ENCODE results near the gene SGPL1.

SGPL1 gene

DNA sequence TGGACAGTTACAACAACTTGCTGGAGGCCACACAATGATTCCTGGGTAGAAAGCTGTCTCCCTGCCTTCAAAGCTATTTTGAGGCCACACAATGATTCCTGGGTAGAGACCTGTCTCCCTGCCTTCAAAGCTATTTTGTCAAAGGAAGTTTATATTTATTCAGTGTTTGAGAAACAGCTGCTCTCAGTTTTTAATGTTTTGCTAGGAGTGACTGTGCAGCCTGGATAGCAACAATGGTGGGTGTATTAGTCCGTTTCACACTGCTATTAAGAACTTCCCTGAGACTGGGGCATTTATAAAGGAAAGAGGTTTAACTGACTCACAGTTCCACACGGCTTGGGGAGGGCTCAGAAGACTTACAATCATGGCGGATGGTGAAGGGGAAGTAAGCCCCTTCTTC is 3.9 kb upstream of the SGPL1 start:
- no peak for DNase-seq (ENCODE audit: low read depth)

DNA sequence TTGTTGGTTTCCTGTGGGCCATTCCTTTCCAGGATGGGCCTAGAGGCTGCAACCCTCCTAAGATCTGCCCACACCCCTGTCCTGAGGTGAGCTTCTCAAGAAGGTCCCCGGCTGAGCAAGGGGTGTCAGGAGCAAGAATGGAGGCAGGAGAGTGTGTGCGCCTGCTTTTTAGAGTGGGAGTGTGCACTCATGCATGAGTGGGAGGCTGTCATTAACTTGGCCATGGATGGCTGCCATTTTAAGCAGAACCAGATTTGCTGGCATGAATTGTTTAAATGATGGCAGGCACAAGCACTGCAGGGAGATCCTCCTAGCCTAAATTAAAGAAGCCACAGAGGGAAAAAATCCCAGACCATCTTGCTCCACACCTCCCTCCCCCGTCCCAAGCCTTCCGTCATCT is 2.9 kb upstream of the SGPL1 start:
- no peak for DNase-seq (ENCODE audit: low read depth)

DNA sequence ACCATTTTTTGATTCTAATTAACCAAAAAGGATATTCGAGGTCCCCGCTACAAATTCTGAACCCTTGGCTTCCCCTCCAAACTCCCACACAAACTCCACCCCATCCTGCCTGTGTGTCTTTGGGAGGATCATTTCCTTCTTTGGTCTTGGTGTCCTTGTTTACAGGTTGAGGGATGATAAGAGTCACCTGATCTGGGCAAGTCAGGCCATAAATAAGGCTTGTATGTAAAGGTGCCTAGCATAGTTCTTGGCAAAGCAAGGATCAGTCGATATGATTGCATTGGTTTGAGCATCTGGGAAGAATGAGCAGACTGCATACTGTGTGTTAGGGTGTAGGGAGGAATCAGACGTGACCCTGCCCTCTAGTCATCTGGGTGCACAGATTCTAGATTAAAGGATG is 1.6 kb upstream of the SGPL1 start:
- no peak for DNase-seq (ENCODE audit: low read depth)

DNA sequence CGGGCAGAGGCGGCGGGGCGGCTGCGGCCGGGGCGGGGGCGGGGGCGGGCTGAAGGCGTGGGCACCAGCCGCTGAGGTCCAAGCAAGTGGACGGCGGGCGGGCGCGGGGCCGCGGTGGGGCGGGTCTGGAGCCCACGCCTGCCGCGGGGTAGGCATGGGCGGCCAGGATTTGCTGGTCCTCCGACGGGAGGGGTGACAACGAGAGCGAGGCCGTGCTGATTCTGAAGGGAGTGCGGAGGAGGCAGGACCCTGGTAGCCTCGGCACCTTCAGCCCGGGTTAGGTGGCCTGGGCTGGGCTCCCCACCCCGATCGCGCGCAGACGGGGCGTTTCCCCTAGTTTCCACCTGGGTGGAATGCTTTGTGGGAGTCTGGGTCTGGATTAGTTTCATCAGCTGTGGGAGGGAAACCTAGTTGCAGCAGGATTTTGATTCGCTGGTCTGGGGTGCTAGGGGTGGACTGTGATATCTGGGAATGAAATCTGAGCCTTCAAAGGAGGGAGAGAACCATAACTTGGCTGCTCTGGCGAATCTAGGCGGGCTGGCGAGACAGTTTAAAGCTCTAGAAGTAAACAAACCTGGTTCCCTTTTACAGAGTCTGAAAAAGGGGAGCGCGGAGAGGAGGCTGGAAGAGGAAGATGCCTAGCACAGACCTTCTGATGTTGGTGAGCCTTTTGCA is 609 bp downstream of the SGPL1 start:
- DNase-seq (ENCODE audit: low read depth) = peak; percentile 17

DNA sequence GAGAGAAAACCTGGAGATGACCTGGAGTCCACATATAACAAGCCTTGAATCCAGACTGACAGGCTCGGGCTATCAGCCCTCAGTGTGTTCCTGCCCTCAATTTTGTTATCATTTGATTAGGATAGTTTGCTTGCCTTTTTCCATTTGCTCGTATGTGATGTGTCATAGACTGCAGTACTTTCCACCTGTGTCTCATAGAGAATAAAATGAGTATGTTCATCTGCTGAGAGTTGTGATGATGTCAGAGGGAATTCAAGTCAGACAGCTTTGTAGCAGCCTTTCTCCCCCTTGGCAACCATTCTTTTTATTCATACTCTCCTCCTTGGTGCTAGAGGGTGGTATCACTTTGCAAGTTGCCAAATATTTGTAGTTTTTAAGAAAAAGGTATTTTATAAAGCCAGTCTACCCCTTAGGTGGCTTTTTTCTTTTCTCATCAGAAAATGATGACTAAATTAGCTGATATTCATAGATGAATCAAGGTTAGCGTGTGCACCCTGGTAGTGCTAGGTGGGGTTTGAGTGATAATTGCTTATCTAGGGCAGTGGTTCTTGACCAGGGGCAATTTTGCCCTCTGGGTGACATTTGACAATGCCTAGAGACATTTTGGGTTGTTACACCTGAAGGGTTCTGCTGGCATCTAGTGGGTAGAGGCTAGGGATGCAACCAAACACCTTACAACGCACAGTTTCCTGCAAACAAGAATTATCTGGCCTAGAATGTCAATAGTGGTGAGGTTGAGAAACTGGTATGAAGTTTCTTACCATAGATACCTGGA is 5.4 kb downstream of the SGPL1 start:
- DNase-seq (ENCODE audit: low read depth) = no peak

DNA sequence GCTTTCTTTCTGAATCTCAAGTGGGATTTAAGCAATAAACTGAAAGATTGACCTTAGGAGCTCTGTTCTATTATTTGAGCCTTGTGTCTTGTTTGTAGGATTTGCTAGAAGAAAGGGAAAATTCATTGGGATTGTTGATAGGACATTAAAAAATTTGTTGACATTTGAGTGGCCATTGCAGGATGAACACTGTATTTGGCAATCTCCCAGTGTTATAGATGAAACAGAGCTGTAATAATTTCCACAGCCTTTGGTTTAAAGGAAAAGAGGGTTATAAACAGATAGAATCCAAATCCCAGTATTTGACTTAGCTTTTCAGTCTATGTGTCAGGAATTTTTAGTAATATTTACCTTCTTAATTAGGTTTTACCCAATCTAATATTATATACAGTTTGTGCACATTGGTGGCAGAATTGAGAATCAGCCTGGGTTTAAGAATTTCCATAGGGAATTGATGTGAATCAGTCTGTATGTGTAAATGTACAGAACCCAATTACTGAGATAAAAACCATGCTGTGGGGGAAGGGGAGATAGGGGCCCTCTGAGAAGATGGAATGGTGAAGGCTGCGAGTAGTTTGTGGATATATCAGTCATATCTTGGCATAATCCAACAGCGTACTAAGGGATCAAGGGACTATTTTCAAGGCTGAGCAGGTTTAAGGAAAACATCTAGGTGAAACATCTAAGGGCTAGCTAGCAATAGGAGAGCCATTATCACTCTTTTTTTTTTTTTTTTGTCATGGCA is 6.5 kb downstream of the SGPL1 start:
- DNase-seq (ENCODE audit: low read depth) = no peak

DNA sequence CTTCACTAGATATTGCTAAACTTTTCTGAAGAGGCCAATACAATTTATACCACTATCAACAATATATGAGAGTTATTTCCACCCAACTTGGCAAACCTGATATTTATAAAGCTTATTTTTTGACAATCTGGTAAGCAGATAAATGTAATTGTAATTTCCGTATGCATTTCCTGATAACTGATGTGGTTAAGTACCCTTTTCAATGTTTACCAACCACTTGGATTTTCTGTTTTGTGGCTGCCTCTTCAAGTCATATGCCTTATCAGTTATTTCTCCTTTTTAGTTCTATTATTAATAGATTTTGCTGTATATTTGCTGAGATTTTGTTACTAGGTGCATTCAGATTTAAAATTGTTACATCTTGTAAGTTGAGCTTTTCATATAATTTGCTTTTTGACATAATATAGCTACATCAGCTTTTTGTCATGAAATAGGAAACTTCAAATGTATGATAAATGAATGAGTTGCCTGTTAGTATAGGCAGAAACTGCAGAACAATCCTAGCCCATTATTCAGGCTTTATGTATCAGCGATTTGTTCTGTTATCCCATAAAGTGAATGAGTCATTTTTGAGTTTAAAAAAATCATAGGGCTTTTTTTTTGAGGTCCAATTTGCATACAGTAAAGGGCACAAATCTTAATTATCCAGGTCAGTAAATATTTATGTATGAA is 11.5 kb downstream of the SGPL1 start:
- DNase-seq (ENCODE audit: low read depth) = no peak

DNA sequence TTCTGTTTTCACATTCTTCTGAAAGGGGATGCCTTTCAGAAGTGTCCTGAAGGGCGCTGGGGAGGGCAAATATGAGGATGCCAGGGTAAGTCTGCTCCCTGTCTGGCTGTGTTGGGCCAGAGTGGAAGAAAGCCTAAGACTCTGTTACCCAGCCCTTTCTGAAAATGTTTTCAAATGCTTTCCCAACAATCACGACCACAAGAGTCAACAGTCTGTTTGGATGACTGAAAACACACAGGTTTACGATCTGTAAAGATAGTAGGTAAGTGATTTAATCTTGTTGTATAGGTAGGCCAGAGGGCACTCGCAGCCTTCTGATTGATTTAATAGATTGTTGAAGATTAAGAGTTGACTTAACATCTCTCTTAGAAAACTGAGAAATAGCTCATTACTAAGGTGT is 13.2 kb downstream of the SGPL1 start:
- DNase-seq (ENCODE audit: low read depth) = no peak

DNA sequence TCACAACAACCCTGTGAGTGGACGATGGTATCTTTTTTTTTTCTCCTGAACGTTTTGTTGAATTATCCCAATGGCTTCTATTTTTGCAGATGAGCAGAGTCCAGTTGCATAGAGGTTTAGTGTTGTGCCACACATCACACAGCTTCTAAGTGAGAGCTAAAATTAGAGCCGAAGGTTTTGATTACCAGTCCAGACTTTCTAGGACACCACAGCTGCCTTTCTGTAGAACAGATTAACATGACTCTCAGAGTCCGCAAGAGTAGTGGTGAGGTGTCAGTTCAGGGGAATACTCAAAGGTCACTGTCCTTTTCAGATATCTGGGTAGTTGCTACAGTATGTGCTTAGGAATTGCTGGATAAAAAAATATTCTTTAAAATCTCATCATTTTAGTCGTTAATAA is 13.8 kb downstream of the SGPL1 start:
- DNase-seq (ENCODE audit: low read depth) = no peak

DNA sequence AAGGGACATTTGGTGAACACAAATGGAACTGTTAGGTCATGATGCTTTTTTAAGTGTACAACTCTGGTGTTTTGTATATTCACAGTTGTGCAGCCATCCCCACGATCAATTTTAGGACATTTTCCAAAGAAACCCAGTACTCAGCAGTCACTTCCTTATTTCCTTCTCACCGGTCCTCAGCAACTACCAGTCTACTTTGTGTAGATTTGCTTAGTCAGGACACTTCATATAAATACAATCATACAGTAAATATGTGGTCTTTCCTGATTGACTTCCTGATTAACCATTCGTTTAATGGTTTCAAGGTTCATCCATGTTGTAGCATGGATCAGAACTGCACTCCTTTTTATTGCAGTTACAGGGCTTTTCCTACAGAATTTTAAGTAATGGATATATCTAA is 14.4 kb downstream of the SGPL1 start:
- DNase-seq (ENCODE audit: low read depth) = no peak

DNA sequence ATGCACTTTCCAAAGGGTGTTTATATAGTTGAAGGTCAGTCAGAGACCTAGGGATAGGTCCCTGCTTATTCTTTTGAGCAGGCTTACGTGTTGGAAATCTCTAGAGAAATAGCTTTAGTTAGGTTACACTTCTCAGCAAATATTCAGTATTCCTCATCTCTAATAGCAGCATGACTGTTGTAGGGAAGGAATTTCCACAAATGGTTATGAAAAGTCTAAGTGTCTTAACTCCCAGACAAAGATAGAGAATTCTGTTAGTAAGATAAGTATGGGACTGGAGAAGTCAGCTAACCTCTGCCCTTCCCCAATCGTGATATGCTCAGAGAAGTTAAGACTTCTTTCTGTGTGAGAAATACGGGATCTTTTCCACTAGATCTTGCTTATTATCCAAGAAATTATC is 16.5 kb downstream of the SGPL1 start:
- no peak for DNase-seq (ENCODE audit: low read depth)

DNA sequence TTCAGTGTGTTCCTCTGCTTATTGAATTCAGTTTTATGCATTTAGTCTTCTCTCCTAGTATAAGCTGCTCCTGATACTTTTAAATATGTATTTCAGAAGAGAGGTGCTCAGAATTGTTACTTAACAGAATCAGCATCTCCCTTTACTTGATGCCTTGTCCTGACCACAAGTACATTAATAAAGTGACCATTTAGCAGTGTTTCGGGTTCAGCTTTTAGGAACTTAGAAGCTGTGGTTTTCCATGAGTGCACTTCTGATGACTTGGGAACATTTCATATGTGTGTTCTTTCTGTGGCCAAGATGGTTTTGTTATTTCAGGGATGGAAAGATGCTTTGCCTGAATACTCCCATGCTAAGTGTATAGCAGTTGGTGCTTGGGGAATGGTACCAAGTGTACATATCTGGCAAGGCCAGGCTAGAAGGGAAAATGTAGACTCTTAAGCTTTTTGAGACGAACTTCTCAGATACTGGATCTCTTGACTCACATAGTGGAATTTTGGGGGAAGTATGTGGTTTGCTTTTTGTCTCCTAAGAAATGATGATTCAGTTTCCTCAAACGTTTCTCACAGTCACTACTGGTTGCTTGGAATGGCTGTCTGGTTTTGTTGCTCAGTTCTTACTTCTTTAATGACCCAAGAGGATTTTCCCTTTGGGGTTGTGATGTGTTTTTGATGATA is 17.2 kb downstream of the SGPL1 start:
- DNase-seq (ENCODE audit: low read depth) = no peak

DNA sequence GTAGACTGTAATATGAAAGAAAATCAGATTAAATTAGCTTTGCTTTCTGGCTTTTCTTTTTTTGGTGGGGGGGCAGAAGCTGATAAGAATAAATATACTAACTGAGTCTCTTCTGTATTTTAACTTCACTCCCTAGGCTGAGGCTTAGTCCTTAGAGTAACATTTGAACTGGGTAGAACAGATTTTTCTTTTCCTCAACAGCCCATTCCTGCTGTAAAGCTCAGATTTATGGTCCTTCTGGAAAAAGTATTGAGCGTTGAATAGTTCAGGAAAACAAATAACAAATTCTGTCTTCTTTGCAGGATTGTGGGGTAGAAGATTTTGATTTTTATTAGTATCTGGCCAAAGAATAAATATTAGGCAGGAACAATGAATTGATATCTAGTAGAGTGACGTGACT is 17.9 kb downstream of the SGPL1 start:
- no peak for DNase-seq (ENCODE audit: low read depth)

DNA sequence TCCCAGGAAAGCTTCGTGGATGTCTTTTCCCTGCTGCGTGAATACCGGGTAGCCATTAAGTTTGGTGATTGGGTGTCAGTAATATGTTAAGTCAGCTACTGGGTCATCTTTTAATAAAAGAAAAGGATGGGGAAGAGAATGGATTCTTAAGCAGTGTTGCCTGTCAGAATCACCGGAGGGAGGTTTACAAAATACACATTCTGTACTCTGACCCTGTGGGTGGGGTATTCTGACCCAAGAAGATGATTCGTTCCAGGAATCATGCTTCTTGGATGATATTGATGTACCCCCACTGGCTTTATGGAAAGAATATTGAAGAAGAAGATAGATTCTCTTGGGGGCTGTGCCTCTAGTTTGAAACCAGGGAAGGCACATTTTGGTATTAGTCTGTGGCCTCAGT is 18.3 kb downstream of the SGPL1 start:
- DNase-seq (ENCODE audit: low read depth) = no peak

DNA sequence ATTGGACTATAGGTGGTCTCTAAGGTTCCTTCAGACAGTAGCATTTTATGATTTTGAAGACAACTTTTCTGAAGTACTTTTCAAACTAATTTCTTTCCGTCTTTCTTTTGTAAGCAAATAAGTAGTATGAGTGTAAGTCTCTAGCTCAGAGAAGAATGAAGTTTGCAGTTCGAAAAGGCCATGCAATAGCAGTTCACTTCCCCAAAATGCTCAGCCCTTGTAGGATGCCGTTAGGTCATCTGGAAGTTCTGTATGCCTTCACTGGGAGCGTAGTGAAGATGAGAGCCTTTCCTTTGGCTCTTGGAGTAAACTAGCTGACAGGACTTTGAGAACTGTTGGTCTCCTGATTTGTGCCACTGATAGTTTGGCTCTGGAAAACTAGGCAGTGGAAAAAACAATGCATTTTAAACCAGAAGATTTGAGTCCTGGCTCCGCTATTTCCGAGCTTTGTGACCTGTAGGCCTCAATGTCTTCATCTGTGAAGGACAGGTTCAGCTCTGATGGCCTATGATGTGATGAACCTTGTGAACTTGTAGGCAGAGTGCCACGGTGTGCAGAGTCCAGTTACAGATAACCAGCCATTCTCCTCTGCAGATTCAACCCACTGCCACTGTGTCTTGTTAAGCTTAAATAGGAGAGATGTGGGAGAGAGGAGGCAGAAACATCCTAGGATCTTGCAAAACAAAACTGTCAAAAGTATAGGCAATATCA is 18.8 kb downstream of the SGPL1 start:
- no peak for DNase-seq (ENCODE audit: low read depth)

DNA sequence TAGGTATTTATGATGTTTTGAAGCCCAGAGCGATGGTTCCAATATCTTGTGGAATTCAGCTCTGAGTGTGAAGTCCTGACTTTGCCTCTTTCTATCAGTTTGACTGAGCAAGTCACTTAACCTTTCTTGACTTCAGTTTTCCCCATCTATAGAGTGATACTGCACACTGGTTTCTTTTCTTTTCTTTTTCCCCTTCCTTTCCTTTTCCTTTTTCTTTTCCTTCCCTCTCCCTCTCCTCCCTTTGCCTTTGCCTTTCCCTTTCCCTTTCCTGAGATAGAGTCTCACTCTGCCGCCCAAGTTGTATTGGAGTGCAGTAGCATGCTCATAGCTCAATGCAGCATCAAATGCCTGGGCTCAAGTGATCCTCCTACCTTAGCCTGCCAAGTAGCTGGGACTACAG is 20.6 kb downstream of the SGPL1 start:
- no peak for DNase-seq (ENCODE audit: low read depth)

DNA sequence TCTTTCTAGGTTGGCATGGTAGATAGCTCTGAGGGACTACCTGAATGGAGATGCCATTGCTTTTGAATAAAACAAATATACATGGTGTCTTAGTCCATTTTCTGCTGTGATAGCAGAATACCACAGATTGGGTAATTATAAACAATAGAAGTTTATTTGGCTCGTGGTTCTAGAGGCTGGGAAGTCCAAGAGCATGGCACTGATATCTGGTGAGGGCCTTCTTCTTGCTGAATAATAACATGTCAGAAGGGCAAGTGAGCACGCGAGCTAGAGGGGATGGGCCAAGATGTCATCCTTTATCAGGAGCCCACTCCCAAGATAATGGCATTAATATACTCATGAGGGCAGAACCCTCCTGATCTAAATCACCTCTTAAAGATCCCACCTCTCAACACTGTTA is 21.9 kb downstream of the SGPL1 start:
- no peak for DNase-seq (ENCODE audit: low read depth)

DNA sequence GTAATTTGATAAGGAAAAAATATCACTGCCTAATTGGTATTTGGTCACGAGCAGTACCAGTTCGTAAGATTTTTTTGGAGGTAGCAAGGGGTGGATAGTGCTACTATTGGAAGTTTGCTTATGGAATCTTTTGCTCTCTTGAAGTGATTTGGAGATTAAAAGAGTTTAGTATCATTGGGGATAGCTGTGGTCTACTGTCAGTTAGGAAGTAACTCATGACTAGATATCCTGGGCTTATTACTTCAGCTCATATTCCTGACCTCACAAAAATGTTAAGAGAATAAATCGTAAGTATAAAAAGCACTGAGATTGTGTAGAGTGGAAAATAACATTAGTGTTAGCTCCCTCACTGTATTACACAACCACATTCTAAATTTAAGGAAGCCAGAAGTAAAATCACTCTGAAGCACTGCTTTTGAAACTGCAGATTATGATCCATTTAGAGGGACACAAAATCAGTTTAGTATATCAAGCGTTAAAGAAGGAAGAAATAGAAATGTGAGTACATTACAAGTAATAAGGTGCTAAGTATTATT is 22.6 kb downstream of the SGPL1 start:
- no peak for DNase-seq (ENCODE audit: low read depth)

DNA sequence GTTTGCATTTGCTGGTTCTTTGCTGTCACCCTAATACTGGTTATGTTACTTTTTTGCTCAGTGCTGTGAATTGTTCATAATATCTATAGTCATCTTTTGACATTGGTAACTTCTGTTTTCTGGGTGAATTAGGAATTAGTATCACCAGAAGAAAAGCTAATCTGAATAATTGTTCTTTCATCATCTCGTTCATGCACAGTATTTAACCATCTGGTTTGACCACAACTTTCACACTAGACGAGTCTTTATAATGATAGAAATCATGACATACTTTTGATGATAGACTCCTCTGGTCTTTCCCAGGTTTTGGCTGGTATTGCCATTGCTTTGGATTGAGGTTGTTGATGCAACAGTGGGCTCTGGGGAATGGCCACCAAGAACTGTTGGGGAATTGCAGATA is 25.1 kb downstream of the SGPL1 start:
- no peak for DNase-seq (ENCODE audit: low read depth)

DNA sequence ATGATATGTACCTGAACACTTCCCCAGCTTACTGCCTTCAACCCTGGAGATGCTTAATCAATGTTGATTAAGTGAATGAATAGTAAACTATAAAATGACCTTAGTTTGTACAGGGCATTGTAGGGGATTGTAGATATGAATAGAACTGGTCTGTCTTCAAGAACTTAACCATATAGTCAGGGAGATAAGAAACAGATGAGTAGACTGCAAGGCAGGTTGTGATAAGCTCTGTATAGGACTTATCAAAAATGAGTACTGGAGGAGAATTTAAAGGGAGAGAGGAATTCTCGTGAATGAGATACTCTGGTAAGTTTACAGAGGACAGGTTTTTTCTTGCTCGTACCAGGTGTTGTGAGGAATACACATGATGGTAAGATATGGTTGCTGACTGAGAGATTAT is 27.6 kb downstream of the SGPL1 start:
- no peak for DNase-seq (ENCODE audit: low read depth)

DNA sequence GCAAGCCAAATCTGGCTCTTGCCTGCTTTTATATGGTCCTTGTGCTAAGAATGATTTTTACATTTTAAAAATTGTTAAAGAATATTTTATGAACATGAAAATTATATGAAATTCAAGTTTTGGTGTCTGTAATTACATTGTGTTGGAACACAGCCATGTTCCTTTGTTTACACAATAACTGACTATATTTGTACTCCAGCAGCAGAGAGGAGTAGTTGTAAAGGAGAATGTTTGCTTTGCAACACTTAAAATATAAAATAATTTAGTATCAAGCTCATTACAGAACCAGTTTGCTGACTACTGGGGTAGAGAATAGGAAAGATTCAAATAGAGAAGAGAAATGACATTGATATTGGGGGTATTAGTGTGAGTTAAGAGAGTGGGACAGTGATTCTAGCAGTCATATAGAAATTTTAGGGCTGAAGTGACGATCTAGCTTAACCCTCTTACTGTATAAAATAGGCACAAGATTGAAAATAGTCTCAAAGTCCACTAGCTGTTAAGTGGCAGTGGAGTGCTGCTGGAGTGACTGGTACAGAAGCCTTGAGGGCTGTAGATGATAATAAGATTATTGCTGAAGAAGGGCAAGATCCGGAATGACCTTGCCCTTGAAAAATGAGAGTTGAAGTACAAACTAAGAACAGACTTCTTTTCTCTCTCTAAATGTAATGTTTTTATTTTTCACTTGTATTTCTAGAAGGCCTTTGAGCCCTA is 28.2 kb downstream of the SGPL1 start:
- DNase-seq (ENCODE audit: low read depth) = no peak
